Measurements from ENCODE around the gene SLC12A1.

The SLC12A1 gene

DNA sequence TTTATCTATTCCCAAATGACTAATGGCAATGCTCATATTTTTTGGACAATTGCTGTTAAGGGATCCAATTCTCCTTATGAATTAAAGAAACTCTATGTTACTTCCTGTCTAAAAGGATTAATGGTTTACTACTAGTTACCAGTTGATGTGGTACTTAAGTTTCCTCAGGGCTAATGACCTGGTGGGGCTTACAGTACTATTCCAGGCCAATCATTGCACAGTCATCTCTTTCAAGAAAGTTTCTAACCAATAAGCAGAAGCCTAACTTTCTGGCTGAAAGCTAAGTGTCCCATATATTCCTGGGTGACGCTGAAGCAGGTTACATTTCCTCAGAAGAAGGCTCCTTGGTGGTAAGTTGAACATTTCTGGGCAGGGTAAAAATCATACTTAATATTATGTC lies at the start of gene SLC12A1:
Gene SLC12A1 (plus strand): TSS at position 322 of the 400 bp plus-strand sequence. CDS start 1,418 bp downstream, outside the sequence.
- no peak for DNase-seq

DNA sequence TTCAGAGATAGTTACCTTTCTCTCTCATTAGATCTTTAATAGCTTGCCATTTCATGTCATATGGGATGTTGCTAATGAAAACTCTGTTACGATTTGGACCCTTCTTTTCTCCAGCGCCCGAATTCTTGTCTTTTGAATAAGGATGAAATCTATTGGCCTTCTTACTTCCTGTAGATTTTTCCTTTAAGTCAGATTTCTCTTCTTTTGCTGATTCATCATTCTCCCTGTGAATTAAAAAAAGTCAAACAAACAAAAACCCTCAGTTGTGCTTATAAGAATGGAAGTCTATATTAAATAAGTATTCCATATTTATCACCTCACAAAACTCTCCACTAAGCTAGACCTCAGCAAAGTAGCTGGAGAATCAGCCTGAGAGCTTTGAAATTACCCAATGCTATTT lies 37.5 kb upstream of the SLC12A1 start:
- DNase-seq = no peak

DNA sequence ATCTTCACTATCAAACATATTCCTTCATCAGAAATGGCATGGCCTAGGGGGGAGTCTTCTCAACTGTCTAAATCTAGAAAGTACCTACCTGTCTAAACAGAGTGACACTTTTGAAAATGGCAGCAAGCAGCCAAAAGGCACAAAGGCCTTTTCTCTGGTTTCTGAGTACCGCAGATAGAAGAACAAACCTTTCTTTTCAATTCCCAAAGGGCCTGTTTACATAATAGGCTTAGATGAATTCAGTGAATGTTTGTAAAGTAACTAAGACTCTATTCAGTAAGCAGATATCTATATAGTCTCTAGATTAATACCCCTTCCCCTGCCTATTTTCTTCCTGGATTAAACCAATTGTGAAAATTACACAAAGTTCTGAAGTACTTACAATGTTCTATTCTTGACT lies 35.1 kb upstream of the SLC12A1 start:
- no peak for DNase-seq

DNA sequence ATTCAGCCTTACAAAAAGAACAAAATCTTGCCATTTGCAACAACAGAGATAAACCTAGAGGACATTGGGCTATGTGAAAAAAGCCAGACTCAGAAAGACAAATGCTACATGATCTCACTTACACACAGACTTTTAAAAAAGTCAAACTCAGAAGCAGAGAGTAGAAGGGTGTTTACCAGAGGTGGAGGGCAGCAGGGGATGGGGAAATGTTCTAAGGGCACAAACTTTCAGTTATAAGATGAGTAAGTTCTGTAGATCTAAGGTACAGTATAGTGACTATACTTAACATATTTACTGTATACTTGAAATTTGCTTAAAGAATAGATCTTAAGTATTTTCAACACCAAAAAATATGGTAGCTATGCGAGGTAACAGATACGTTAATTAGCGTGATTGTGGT lies 31.0 kb upstream of the SLC12A1 start:
- DNase-seq = no peak

DNA sequence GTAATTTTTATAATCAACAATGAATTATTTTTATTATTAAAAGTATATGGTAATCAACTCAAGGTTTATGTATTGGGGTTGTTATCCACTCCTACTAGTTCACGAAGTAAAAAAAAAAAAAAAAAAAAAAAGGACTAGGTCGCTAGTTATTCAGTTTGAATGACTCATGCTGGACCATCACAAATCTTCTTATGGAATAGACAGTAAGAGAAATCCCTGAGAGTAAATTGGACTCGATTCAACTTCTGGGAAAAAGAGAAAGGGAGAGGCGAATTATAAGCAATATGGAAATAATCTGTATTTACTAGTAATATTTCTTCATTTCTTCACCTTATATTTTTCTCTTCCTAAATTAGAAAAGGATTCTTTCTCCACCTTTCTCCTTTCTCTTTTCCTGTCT lies 30.0 kb upstream of the SLC12A1 start:
- DNase-seq = no peak

DNA sequence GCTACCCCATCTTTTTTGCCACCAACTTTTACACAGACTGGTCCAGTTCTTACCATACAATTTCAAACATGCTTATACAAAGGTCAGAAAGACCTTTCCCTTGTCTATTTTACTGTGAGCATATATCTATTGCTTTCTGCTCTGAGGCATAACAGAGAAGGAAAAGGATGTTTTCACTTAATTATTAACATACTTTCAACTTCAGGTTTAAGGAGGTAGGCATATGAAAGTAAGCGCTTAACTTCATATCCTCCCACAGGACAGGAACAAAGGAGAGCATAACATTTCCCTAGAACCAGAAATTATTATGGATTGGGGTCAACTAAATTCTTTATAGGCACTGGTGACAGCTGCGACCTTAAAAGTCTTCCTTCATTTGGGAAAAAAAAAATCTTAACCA lies 29.1 kb upstream of the SLC12A1 start:
- DNase-seq = no peak

DNA sequence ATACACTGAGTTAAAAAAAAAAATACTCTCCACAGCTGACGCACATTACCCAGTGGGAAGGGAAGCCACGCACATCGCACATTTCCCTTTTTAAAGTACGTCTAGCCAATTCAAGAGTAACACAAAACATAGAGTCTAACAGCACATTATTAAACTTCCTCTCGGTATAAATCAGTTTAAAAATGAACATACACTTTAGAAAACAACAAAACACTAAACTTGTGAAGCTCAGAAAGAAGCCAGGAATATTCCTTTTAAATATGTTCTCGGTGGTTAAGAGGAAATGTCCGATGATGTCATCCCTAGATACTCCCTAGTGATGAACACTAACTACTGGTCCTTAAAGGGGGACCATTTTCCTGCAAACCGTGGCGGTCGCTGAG lies 28.7 kb upstream of the SLC12A1 start:
- DNase-seq = no peak

DNA sequence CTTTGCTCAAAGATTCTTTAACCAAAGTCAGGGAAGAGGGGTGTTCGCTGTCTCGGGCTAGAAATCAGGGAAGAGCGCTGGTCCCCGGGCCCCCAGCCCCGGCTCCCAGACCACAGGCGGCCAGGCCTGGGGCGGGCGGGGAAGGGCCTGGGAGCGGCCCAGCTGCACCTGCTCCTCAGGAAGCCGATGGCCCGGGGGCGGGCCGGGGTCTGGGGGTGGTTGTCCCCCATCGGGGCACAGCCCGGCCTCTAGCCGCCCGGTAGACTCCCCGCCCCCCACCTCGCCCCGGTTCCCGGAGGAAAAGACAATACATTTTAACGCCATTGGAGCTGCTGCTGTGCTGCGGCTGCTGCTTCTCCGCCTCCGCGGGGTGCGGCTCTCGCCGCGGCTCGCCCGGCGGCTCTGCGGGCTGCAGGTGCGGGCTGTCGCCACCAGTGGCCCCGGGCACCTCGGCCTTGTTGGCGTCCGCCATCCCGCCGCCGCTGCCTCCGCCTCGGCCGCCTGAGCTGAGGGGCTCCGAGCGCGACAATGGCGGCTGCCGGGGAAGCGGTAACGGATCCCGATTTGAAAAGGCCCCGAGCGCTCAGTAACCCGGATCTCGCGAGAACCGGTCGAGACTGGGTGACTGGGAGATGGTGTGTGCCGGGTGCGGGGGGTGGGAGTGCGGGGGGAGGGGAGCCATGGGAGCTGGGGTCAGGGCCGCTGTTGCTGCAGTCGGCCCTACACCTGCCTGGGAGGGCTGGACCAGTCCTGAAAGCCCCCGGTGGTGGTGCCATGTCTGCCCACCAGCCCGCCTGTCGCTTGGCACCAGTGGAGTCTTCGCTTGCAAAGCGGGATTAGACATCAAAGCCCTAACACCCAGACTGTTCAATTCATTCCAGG lies 28.1 kb upstream of the SLC12A1 start, which contains the start of gene MYEF2:
Gene MYEF2 (minus strand): TSS at position 530 of the 882 bp plus-strand sequence. CDS start 58 bp downstream, at position 472.
- DNase-seq = no peak

DNA sequence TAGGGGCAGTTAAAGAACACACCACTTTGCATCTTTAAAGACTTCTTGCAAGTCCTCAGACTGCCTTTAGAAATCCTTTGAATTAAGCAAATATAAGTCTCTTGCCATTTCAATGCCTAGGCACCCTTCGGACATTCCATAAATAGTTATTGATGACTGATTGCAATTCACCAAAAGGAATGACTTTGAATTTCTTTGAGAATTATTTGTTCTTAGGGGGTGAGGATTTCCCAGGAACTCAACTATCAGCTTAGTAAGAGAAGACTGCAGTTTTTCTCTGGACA lies 27.5 kb upstream of the SLC12A1 start:
- DNase-seq = no peak

DNA sequence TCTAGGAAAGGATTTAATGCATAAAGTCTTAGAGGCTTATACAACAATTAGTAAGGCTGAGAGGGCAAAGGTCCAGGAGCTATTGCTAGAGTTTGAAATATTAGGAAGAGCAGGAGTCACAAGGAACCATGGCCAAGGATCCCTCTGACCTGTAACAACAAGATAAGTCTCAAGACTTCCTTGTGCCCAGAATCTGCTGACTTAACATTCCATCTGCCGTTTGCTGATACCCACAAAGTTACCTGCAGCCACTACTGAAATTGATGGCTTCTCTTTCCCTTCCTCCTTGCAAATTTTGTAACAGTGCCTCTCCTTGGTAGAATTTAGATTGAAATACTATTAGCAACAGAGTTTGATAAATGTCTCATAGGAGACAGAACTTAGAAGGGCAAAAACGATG lies 23.4 kb upstream of the SLC12A1 start:
- DNase-seq = no peak

DNA sequence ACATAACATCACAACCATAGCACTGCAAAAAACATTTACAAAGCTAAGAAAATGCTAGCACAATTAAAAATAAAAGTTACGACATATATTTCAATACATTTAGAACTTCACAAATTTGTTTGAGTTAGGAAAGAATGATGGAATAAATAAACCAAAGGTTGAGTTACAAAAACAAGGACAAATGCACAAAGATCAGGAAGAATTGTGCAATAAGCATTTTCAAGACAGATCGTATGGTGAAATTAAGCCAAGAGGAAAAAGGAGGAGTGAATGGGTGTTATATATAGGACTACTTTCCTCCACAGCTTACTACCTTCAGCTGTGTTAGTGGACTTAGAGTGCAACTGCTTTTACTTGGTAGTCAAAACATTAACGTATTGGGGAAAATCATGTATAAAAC lies 20.6 kb upstream of the SLC12A1 start:
- DNase-seq = no peak

DNA sequence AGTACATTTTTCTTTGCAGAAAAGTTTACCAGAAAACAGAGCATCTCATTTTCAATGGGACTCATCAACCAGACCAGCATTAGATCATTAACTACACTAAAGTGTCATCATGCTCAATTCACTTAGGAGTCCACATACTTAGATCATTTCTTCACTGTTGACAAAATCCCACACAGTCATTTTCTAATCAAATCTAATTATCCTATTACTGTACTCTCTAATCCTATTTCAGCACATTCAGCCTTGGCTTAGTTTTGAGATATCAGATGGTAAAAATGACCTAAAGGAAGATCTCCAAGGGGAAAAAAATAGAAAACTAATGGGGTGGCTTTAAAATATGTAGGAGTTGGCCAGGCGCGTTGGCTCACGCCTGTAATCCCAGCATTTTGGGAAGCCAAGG lies 19.8 kb upstream of the SLC12A1 start:
- no peak for DNase-seq

DNA sequence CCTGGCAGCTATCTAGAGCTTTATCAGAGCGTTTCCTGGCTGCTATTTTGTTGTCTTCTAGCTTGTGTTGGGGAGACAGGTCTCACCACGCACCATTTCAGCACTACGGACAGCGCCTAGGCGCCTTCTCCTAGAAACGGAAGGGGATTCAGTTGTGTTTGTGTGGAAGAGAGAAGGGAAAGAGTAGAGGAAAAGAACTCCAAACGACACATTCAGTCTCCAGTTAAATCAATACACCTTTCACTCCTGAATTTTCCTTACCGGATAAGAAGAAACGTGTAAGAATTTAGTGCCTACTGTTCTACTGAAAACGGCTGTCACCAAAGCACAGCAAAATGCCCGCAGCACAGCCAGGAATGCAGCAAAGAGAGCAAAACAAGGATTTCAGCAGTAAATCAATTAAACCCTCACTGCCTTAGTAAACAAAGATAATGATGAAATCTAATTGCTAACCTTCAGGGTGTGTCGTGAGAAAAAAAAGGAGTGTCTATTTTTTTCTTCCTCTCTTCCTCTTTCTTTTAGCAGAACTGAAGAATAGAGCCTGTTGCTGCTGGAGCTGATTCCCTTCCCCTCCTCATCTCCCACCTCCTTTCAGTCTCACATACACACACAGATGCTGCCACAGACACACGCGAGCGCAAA lies 15.0 kb upstream of the SLC12A1 start:
- DNase-seq = peak; percentile 56

DNA sequence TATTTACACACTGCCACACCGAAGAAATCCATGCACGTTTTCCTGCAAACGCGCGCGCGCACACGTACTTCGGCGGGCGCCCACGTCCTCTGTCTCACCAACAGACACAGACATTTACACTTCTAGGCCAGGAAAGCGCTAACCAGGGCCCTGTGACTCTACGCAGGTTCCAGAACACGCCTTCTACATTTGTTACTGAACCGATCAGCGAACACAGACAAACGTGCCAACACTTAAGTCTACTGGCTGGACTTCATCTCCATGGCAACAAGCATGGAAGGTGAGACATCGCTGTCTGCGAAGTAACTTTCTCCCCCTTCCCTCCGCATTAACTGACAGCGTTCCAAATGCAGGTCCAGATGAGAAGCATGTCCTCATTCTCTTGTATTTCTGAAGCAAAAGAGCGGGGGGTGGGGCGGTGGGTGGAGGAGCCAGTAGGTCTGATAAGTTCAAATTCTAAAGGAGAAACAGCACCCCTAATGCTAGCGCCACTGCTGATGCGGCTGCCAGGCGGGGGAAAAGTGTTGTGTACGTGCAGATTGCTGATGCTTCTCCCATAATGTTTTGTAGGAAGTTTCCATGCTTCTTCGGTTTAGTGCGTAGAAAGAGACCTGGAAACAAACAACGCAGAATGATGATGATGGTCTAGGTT lies 14.4 kb upstream of the SLC12A1 start, which contains the start of gene CTXN2:
Gene CTXN2 (plus strand): TSS at position 92 of the 652 bp plus-strand sequence. CDS start 9,636 bp downstream, outside the sequence.
- no peak for DNase-seq

DNA sequence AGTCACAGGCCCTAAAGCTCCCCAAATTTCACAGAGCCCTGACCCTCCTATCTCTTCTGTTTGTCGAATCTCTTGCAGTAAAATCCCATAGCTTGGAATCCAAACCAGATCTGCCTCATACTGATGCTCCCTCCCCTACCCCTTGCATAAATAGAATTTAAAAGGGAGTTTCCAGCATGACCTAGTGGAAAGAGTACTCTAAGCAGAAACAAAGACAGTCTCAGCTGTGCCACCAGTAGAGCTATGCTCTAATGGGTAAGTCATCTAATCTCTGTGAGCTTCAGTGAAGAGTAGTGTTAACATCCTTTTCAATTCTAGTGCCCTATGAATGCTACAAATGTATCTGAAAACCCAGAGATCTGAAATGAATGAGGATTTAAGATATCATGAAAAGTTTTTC lies 4.0 kb upstream of the SLC12A1 start:
- no peak for DNase-seq

DNA sequence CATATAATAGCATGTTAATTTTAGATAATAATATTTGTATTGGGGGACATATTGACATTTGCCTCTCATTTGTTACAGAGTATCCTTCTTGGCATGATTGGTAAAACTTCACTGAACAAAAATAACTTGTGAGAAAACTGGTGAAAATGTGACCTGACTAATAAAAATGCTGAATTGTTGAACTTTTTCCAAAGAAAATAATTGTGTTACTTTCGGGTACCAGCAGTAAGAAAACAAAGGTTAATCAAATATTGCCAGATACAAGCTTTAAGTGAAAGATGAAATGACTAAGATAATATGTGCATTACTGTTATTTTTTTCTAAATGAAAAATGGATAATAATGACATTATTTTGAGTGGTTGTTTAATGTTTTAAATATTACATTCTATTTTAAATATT lies 15.2 kb downstream of the SLC12A1 start:
- no peak for DNase-seq

DNA sequence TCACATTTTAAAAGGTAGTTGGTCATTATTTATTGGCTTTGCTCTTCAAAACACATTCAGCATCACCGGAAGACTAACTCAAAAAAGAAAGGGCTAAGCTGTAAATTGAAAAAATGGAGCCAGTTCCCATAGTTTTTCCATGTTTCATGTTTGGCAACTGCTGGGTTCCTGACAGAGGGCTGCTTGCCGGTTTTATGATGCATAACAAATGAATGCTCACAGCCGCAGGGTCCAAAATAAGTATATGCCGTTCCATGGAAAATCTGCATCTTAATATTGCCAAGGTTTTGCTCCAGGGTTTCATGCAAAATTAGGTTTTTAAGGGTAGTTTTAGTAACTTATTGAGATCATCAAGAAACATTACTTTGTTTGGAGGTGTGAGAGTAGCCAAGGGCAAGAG lies 15.8 kb downstream of the SLC12A1 start:
- no peak for DNase-seq

DNA sequence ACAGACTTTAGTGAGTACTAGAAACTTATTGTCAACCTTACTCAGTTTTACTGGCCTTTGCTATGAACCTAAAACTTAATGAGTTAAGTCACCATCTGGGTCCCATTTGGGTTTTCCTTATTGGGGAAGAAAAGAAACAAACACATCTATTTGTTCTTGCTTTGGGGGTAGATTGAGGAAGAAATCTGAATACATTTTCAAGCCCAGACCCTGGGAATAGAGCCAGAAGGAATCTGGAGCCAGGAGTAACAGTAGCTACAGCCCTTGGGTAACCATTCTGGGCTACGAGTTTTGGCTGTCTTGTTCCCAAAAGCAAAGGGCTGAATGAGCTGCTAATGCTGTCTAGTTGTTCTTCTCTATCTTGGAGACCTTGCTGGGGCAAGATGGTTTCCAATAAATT lies 16.5 kb downstream of the SLC12A1 start:
- DNase-seq = no peak

DNA sequence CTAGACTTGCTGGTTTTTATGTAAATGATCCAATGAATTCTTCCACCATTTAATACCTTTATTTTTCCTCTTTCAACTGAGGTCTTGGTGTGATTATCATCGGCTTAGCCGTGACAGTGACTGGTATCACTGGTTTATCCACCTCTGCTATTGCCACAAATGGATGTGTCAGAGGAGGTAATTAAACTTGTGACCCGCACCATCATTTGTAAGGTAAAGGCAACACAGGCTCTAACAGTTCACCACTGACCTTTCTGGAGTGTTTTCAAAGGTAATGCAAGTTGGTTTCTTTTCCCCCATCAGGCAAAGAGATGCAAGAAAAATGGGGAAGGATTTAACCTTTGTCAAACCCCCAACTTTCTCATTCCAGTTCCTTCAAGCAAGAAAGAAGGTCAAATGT lies 19.7 kb downstream of the SLC12A1 start:
- no peak for DNase-seq

DNA sequence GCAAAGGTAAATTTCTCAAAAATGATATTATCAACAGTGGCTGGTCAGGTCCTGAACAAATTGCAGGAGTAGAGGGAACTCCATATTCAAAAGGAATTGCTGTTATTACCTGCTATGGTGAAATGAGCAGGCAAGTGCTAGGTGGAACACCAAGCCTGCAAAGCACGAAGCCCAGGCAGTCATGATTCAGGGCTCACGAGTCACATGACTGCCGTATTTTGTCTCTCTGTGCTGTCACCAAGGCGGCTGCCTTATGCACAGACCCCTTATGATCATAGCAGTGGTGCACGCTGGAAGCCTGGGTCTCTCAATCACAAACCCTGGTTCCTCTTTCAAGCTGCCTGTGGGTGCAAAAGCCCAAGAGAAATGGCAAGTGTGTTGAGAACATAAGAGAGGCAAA lies 24.4 kb downstream of the SLC12A1 start:
- no peak for DNase-seq

DNA sequence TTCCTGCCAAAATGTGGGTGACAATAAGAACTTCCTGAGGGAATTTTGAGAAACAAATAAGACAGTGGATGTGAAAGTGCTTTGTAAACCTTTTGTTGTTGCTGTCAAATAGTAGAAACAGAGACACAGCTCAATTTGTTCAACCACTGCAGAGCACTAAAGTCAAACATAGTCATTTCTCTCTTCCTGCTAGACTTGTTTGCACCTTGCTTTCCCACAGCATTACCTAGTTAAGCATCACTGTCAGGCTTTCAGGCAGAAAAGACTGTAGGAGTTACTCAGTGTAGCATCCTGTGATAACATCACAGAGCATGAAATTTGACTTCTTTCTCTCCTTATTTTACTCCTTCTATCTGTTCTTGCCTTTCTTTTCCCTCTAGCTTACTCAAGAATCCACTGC lies 27.1 kb downstream of the SLC12A1 start:
- no peak for DNase-seq

DNA sequence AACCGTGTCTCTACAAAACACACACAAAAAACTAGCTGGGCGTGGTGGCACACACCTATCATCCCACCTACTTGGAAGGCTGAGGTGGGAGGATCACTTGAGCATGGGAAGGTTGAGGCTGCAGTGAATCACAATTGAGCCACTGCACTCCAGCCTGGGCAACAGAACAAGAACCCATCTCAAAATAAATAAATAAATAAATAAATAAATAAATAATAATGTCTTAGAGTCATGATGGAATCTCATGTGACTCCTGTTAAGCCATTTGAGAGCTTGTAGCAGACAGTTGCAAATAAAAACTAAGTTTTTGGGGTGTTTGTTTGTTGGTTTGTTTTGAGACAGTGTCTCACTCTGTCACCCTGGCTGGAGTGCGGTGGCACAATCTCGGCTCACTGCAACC lies 33.2 kb downstream of the SLC12A1 start:
- DNase-seq = no peak

DNA sequence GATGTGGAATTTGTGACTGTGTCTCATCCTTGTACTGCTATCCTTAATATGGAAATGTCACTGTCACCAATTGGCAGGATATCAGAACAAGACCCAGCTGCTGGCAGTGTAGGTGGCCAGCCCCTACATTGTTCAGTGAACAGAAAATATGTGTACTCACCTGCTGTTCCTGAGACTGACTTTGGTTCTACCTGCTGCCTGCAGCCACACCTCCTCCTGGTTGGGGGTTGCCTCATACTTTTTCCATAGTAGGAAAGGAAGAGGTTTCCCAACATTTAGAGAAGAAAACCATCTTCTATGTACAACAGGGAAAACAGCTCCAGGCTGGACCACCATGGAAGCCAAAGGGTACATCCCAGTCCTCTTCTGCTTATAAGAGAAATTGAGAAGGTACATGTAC lies 35.9 kb downstream of the SLC12A1 start:
- no peak for DNase-seq

DNA sequence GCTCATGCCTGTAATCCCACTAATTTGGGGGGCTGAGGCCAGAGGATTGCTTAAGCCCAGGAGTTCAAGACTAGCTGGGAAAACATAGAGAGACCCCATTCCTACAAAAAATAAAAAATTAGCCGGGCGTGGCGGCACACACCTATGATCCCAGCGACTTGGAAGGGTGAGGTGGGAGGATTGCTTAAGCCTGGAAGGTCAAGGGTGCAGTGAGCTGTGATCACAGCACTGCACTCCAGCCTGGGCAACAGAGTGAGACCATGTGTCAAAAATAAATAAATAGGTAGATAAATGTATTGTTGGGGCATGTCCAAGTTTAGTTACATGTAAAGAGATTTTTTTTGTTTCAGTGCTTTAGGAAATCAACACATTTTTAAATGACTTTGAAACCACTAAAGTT lies 36.4 kb downstream of the SLC12A1 start:
- DNase-seq = no peak

Measured in OCI-M1 (cell line).